ENCODE measurements around the gene BET1L.
"Not testable (repeated sequence)": the region's sequence is repeated elsewhere in the genome, so short reads cannot be mapped to it uniquely, and the experiment has no call there.

The BET1L gene

DNA sequence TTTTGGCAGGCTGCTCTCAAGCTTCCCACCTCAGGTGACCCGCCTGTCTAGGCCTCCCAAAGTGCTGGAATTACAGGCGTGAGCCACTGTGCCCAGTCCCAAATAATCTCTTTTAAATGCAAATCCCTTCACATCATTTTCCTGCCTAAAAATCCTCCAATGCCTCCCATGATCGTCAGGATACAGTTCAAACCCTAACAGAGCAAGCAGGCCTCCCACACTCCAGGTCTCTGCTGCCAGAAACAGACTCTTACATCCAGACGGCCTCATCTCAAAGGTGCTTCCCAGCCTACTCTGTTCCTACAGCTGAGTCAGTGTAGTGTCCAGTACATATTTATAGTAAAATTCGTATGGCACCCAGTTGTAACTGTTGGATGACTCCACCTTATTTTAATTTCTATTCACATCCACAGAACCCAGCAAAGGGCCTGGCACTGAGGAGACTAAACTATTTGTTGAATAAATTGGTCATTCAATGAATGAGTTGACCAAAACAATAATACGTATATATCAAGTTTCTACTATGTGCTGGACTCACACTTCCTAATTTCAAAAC lies 20.7 kb upstream of the BET1L start:
- DNase-seq (ENCODE audit: low spot score), result no peak

DNA sequence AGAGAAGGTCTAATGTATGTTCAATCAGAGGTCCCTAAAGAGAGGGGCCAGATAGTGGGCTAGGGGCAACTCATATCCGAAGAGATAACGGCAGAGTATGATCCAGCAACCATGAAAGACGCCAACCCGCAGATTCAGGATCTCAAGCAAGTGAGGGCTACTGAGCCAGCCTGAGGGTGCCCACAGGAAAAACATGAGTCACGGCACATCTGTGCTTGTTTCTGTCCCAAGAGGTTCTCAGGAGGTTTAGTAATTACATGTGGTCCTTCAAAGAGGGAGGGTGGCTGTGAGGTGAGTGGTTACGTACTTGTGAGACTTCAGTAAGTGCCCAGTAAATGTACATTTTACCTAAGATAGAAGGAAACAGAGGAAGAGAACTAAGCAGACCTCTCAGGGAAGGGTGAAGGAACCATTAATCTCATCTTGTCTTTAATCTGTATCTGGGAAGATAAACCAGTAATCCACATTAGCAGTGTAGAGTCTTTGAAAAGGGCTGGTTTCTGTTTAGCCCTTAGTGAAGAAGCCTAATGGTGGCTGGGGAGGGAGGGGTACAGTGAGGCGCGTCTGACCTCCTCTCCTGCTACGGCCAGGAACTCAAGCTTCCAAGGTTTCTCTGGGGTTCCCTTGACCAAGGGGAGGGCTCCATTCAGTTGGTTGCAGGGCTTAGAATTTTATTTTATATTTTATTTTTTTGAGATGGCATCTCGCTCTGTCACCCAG lies 18.7 kb upstream of the BET1L start:
- peak; percentile 24 for DNase-seq (ENCODE audit: low spot score)

DNA sequence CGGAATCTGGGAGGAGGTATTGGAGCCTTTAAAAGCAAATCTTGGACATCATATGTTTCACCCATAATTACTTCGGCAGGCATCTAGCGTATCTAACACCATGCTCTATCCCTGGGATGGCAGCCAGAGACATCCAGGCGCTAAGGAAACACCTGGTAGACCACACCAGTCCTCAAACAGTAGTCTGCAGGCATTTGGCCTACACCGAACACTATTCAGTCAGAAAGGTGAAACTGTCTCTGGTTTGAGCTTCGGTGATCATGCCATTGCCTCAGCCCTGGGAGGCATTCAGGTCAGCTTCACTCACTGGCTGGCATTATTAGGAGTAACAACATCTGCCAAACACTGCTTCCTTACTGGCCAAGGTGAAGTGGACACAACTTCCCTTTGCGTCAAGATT lies 17.2 kb upstream of the BET1L start:
- DNase-seq (ENCODE audit: low spot score), result no peak

GRCh38 chr11:223884-224283 lies 16.7 kb upstream of the BET1L start:
- DNase-seq (ENCODE audit: low spot score), result no peak

DNA sequence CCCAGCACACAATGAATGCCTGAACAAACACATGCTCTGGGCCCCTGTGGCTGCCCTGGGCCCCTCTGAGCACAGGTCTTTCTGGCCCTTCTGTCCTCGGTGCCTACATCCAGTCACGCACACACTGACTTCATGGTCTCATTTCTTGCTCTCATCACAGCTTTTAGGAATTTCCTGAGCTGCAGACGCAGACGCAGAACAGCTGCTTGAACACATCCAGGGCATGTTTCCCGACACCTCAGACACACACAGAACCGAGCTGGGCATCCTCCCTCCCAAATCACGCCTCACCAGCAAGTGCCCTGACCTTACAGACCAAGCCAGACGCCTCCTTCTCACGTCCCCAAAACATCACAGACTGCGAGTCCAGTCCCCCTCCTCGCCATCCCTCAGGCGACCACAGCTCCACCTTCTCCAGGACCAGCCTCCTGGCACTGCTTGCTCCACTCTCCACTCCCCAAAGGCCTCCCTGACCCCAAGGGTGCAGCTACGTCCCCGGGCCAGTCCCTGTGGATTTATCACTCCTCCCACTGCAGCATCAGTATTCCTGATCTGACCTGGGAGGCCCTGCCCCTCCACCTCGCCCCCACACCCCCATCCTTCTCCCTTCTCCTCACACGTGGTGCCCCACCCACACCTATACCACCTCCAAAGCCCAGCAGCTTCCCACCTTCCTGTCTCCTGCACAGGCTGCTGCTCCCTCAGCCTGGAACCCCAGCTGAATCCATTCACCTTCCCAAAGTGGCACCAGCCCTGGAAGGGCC lies 16.0 kb upstream of the BET1L start:
- DNase-seq (ENCODE audit: low spot score), result no peak

GRCh38 chr11:221998-222789 lies 15.0 kb upstream of the BET1L start:
- no peak for DNase-seq (ENCODE audit: low spot score)

GRCh38 chr11:221539-221938 lies 14.3 kb upstream of the BET1L start:
- no peak for DNase-seq (ENCODE audit: low spot score)

- not testable (repeated sequence) for DNase-seq (ENCODE audit: low spot score)
These were observed 13.5 kb upstream of the BET1L start for GRCh38 chr11:220641-221215.

GRCh38 chr11:218815-219593 lies 11.8 kb upstream of the BET1L start:
- no peak for DNase-seq (ENCODE audit: low spot score)

- DNase-seq (ENCODE audit: low spot score), result no peak
These were observed 10.5 kb upstream of the BET1L start for GRCh38 chr11:217704-218103.

GRCh38 chr11:216081-216974 lies 9.1 kb upstream of the BET1L start:
- no peak for DNase-seq (ENCODE audit: low spot score)

- DNase-seq (ENCODE audit: low spot score), result peak; percentile 24
These were observed 8.4 kb upstream of the BET1L start for GRCh38 chr11:215581-216037.

DNA sequence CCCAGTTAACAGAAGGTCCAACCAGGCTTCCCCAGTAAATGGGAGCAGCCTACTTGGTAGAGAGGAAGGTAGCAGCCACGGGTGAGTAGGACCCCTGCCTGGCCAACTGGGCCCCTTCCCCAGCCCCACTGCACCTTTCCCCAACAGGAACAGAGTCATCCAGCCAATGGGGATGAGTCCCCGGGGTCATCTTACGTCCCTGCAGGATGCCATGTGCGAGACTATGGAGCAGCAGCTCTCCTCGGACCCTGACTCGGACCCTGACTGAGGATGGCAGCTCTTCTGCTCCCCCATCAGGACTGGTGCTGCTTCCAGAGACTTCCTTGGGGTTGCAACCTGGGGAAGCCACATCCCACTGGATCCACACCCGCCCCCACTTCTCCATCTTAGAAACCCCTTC lies 6.9 kb upstream of the BET1L start:
- DNase-seq (ENCODE audit: low spot score), result no peak

GRCh38 chr11:213111-213510 lies 5.9 kb upstream of the BET1L start:
- DNase-seq (ENCODE audit: low spot score), result no peak

DNA sequence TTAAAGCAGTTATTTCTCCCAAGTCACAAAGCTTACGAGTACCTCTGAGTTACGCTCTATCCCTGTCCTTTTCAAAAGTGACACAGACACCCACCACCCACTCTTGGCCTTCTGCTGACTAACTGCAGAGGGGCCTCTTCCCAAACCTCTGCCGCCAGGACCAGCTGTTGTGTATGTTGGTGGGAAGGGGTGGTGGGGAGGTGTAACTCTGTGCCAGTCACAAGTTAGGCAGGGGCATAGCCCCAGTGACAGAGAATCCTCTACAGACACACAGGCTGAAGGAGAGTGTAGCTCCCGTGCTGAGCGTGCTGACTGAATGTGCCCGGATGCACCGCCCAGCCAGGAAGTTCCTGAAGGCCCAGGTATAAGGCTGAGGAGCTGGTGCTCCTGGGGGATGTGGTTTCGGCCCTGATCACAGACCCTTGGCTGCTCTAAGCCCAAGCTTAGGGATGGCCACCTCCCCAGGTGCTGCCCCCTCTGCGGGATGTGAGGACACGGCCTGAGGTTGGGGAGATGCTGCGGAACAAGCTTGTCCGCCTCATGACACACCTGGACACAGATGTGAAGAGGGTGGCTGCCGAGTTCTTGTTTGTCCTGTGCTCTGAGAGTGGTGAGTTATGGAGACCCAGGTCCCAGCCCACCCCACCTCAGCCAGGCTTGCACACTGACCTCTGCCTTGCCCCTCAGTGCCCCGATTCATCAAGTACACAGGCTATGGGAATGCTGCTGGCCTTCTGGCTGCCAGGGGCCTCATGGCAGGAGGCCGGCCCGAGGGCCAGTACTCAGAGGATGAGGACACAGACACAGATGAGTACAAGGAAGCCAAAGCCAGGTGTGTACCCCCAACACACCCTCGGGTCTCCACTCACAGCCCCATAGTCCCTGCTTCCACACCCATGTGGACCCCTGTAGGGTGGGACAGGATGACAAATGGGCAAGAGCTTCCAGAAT lies 5.2 kb upstream of the BET1L start:
- no peak for DNase-seq (ENCODE audit: low spot score)

DNA sequence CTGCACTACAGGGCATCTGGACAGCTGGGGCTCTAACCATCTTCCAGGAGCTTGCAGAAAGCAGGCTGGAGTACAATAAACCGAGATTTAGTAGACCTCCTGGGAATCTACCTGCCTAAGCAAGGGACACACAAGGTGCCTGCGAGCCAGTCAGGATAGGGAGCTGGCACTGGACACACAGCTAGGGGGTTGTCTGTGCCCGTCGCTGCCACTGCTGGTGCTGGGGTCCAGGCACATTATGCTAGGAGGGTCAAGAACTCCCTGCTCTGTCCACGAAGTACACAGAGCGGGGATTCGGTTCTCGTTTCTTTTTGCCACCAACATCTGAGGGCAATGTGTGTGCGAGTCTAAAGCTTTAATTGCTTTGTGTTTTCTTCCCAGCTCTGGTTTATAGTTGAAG lies 4.5 kb upstream of the BET1L start:
- no peak for DNase-seq (ENCODE audit: low spot score)

DNA sequence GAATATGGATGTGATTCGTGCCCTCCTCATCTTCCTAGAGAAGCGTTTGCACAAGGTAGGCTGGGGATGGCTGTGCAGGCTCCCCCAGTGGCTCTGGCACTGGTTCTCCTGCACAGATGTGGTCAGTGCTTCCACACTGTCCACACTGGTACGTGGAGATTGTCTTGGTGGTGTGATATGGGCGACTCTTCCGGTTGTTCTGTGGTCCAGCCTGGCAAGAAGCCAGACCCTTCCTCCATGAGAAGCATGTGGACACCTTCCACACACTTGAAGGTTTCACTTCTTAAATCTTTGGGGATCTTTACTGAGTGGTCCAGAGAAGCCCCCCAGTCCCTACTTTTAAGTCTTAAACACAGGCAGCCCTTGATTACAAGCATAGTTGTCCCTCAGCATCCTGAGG lies 4.1 kb upstream of the BET1L start:
- no peak for DNase-seq (ENCODE audit: low spot score)

DNA sequence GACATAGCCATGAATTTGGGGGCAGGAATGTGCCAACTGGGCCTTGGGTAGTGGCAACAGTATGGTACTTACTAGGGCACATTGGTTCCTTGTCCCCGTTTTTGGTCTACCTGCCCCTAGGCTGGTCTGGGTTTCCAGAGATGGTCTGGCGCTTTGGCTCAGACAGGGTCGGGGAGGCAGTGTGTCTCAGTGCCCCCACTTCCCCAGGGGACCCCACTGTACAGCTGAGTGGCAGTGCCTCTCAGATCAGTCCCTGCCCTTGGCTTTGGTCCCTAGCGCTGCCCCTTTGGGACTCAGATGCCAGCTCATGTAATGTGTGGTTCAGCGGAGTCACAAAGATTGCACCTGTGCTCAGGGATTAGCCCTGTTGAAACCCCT lies 3.6 kb upstream of the BET1L start:
- DNase-seq (ENCODE audit: low spot score), result no peak

- peak; percentile 92 for DNase-seq (ENCODE audit: low spot score)
These were observed 3.1 kb upstream of the BET1L start for GRCh38 chr11:210122-210802.
